LNCaP clone FGC (cell line): Measurements from ENCODE around the gene FTL.

Source experiments
- DNase-seq: peaks from one replicate; pipeline ENCODE4 v3.0.0-alpha.2; 2011; ENCODE audit warnings: low read depth
- H3K4me3 ChIP-seq: 2 replicates; pipeline ENCODE4 v1.5.1; 2011; ENCODE audit warnings: mild to moderate bottlenecking, low read depth, low read length, control low read depth
- CTCF ChIP-seq: IDR thresholded peaks from 2 replicates; pipeline ENCODE4 v1.5.1; 2012; ENCODE audit warnings: mild to moderate bottlenecking; ENCODE audit not compliant: control insufficient read depth, insufficient read depth; ENCODE audit errors: extremely low read depth

The FTL gene

DNA sequence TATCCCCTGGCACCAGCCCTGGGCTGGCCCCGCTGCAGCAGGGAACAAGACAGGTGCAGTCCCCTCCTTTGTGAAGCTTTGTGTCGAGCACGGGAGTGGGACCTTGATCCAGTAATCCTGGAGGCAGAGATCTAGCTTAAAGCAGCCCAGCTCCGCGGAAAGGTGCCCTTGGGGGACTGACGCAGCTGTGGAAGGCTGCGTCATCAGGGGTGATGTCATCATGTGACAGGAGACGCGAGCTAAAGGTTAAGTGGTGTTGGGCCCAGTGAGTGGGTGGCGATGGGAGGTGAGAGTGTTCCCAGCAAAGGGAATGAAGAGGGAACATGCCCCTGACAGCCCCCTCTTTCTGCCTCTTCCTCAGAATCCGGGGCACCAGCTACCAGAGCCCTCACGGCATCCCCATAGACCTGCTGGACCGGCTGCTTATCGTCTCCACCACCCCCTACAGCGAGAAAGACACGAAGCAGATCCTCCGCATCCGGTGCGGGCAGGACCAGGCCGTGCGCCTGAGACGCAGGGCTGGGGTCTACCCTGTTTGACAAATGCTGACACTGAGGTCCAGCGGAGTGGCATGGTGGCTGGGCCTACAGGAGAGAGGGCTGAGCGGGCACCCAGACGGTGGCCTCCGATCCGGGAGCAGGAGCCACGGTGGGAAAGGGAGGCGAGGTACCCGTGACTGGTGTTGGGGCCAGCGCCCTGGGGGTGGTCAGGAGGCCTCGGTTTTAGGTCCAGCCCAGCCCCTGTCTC, 49.2 kb downstream of the FTL start:
- DNase-seq: no peak
- no peak for TF ChIP-seq CTCF

DNA sequence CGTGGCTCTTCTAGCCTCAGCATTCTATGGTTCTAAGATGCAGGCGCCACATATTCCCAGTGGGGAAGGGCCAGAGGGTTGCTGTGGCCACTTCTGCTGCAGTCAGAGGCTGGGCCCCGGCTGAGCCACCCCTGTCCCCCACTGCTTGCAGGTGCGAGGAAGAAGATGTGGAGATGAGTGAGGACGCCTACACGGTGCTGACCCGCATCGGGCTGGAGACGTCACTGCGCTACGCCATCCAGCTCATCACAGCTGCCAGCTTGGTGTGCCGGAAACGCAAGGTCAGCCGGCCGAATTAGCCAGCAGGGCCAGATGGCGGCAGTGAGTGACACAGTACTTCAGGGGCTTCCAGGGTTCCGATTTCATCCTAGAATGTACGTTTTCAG, 49.8 kb downstream of the FTL start:
- no peak for DNase-seq
- no peak for TF ChIP-seq CTCF
- H3K4me3 ChIP-seq: no peak overlapping the region

More for the DNA sequence above, 49.2 kb downstream of the FTL start:
- H3K4me3 ChIP-seq: no peak overlapping the region

GRCh38 chr19:49016067-49016839, 51.1 kb downstream of the FTL start:
- H3K4me3 ChIP-seq: no peak overlapping the region
- TF ChIP-seq CTCF: no peak
- no peak for DNase-seq
